A549 (cell line): Measurements from ENCODE around the gene GUCA1A. TPM values are rescaled to one million over a fixed set of nuclear protein-coding genes. Genes with fewer than 3 reads are reported as not detected.

Experiments used
- ATAC-seq, 2 experiments: fragments of 200-7000 bp in 1 of 2; fragments of >200 bp in 1 of 2; cut with Nextera tagmentation in 1 of 2; cut with Tn5 transposase in 1 of 2; 3 replicates each; pipeline versions ENCODE4 v1.8.0 to v1.9.1; 2018 to 2020; ENCODE audit warnings: mild to moderate bottlenecking in 1 of 2, moderate library complexity in 1 of 2
- CTCF ChIA-PET: fragments of 300-600 bp; sonication (Branson Sonifier 250); formaldehyde crosslinking; extraction: SDS; loops from one replicate; lab custom pipeline; 2021; ENCODE audit warnings: antibody characterized with exemption, inconsistent platforms; lab: Yijun Ruan, JAX
- POLR2A ChIA-PET: fragments of 350-600 bp; formaldehyde crosslinking; extraction: SDS; loops from one replicate; lab custom pipeline; 2021; ENCODE audit warnings: antibody characterized with exemption, inconsistent platforms; lab: Yijun Ruan, JAX
- DNase-seq, 2 experiments: peaks; one replicate each; pipeline versions ENCODE4 v3.0.0 to v3.0.0-alpha.2; 2011 to 2016; ENCODE audit warnings: low read depth in 1 of 2, low spot score in 1 of 2
- FAIRE-seq: peaks from 2 replicates; lab custom pipeline; 2011; peaks lifted over from hg19 to GRCh38; lab: Jason Lieb, UNC
- H3K27ac ChIP-seq, 2 experiments: fragments of >200 bp; sonication (Bioruptor Twin); formaldehyde crosslinking; 3 replicates each; pipeline ENCODE4 v1.5.1; 2016 to 2017
- H3K4me1 ChIP-seq: fragments of >200 bp; sonication (Bioruptor Twin); formaldehyde crosslinking; 3 replicates; pipeline ENCODE4 v1.6.1; 2016
- H3K4me2 ChIP-seq: fragments of >200 bp; sonication (Bioruptor Twin); formaldehyde crosslinking; 3 replicates; pipeline ENCODE4 v1.6.1; 2016
- H3K4me3 ChIP-seq: fragments of >200 bp; sonication (Bioruptor Twin); formaldehyde crosslinking; 3 replicates; pipeline ENCODE4 v1.5.1; 2016
- H3K9me3 ChIP-seq: fragments of >200 bp; sonication (Bioruptor Twin); formaldehyde crosslinking; 3 replicates; pipeline ENCODE4 v1.6.1; 2016
- BHLHE40 ChIP-seq: IDR thresholded peaks from 2 replicates; pipeline ENCODE4 v1.6.1; 2012; ENCODE audit warnings: low read depth, low read length, inconsistent platforms
- CHD4 ChIP-seq: fragments of 200-600 bp; sonication (generic); IDR thresholded peaks from 2 replicates; pipeline ENCODE4 v1.6.1; 2016; ENCODE audit warnings: antibody characterized with exemption, mild to moderate bottlenecking, borderline replicate concordance
- ESRRA ChIP-seq: fragments of 150-350 bp; IDR thresholded peaks from 2 replicates; pipeline ENCODE4 v1.6.1; 2014; ENCODE audit warnings: mild to moderate bottlenecking, low read length, borderline replicate concordance
- FOSL2 ChIP-seq, 2 experiments: fragments of 450-650 bp in 1 of 2; fragments of >200 bp in 1 of 2; sonication (Bioruptor Twin) in 1 of 2; formaldehyde crosslinking; IDR thresholded peaks; 2 replicates each; pipeline versions ENCODE4 v1.5.0 to v1.6.1; 2016 to 2020; ENCODE audit warnings: mild to moderate bottlenecking in 1 of 2, moderate library complexity in 1 of 2
- FOXS1 ChIP-seq: fragments of 250-450 bp; sonication (Bioruptor Pico); IDR thresholded peaks from 2 replicates; pipeline ENCODE4 v1.5.0; 2020; ENCODE audit warnings: mild to moderate bottlenecking, moderate library complexity
- HES2 ChIP-seq: fragments of >200 bp; sonication (Bioruptor Twin); formaldehyde crosslinking; IDR thresholded peaks from 2 replicates; pipeline ENCODE4 v1.6.1; 2016
- HEYL ChIP-seq: fragments of 250-450 bp; sonication (Bioruptor Pico); IDR thresholded peaks from 2 replicates; pipeline ENCODE4 v1.8.0; 2021; ENCODE audit warnings: mild to moderate bottlenecking, moderate library complexity
- HMGXB4 ChIP-seq: fragments of 250-450 bp; sonication (Bioruptor Pico); IDR thresholded peaks from 2 replicates; pipeline ENCODE4 v1.5.0; 2021; ENCODE audit warnings: mild to moderate bottlenecking, moderate library complexity, borderline replicate concordance
- REST ChIP-seq: fragments of 200-600 bp; sonication (generic); IDR thresholded peaks from 2 replicates; pipeline ENCODE4 v1.6.1; 2016; ENCODE audit warnings: antibody characterized with exemption, mild to moderate bottlenecking, moderate library complexity
- SMC3 ChIP-seq: fragments of >200 bp; sonication (Bioruptor Twin); formaldehyde crosslinking; IDR thresholded peaks from 3 replicates; pipeline ENCODE4 v1.6.1; 2018; ENCODE audit warnings: inconsistent platforms
- ZSCAN20 ChIP-seq: fragments of 250-450 bp; sonication (Bioruptor Pico); IDR thresholded peaks from 2 replicates; pipeline ENCODE4 v1.8.0; 2022; ENCODE audit warnings: mild to moderate bottlenecking, moderate library complexity
- WGBS: methylation state at CpG from one replicate; pipeline ENCODE4 v1.1.6; 2017; ENCODE audit errors: missing lambda C conversion rate; 5-methylcytosine and 5-hydroxymethylcytosine counted together
- polyA plus RNA-seq, 4 experiments: library from polyadenylated mRNA; depleted of rRNA in 3 of 4; stranded (reverse); fragments of >200 nt; fragmentation: RNase III in 1 of 4; extraction: RNeasy Plus Mini Kit Qiagen cat#74134 plus additional on column Dnase treatment in 1 of 4; gene quantifications; 2 replicates in 3 of 4; 3 replicates in 1 of 4; pipeline ENCODE4 v1.2.3, GENCODE V29; 2011 to 2017

GUCA1A gene
- polyA plus RNA-seq, 2 of the 4 experiments (the other 2 are of a cell fraction), result not detected

GRCh38 chr6:42220807-42221206 is 47.6 kb downstream of the GUCA1A start:
- no peak overlapping the region for H3K4me2 ChIP-seq
- peaks cover 36% of the 10 kb centered on the region for H3K4me1 ChIP-seq
- no peak overlapping the region for H3K4me3 ChIP-seq
- no peaks in the 10 kb centered on the region for H3K9me3 ChIP-seq
- POLR2A ChIA-PET, result no interaction called here
- CTCF ChIA-PET, result interaction anchor here (1.0 kb wide), 1 partner anchor 327 kb away, joined by 4 read pairs; no protein-coding TSS in a partner anchor
- TF ChIP-seq REST, result no peak
- peak overlapping the region; percentile 23 to 85; a peak in 3 of 6 replicates for H3K27ac ChIP-seq
- FAIRE-seq, result no peak
- DNase-seq, result no peak
- ATAC-seq, result no peak
- WGBS, result 74% methylated on average over 6 of the region's 6 CpGs

GRCh38 chr6:42221546-42221945 is 48.4 kb downstream of the GUCA1A start:
- ChIA-PET CTCF (interaction anchor here (1.0 kb wide), 1 partner anchor 326 kb away, joined by 4 read pairs; no protein-coding TSS in a partner anchor), POLR2A (no interaction called here)
- DNase-seq (no peak), FAIRE-seq (no peak), ATAC-seq (no peak)
- Histone ChIP-seq H3K4me2 (no peak overlapping the region), H3K9me3 (no peaks in the 10 kb centered on the region), H3K27ac (peak overlapping the region; percentile 14 to 85; a peak in 3 of 6 replicates), H3K4me1 (peaks cover 37% of the 10 kb centered on the region), H3K4me3 (no peak overlapping the region)
- 91% methylated on average over 4 of the region's 4 CpGs for WGBS
- no peak for TF ChIP-seq SMC3
- no peak for TF ChIP-seq HES2
- TF ChIP-seq ESRRA, result no peak
- no peak for TF ChIP-seq ZSCAN20
- TF ChIP-seq BHLHE40, result no peak
- no peak for TF ChIP-seq FOXS1 (CRISPR knock-in tag)
- TF ChIP-seq HMGXB4 (CRISPR knock-in tag), result no peak
- no peak for TF ChIP-seq HEYL (CRISPR knock-in tag)

GRCh38 chr6:42222448-42222847 is 49.3 kb downstream of the GUCA1A start:
- ATAC-seq (no peak), DNase-seq (no peak), FAIRE-seq (no peak)
- Histone ChIP-seq H3K4me3 (no peak overlapping the region), H3K4me2 (no peak overlapping the region), H3K4me1 (peaks cover 41% of the 10 kb centered on the region), H3K9me3 (no peaks in the 10 kb centered on the region), H3K27ac (peak overlapping the region; percentile 78 to 85; a peak in 5 of 6 replicates)
- ChIA-PET CTCF (interaction anchor here (1.9 kb wide), 1 partner anchor 7 kb away, joined by 8 read pairs; no protein-coding TSS in a partner anchor), POLR2A (interaction anchor here (0.6 kb wide), 1 partner anchor 560 kb away, joined by 5 read pairs; the partner anchor contains the start of gene BICRAL)
- WGBS, result 46% methylated on average over 7 of the region's 7 CpGs
- no peak for TF ChIP-seq CHD4
- no peak for TF ChIP-seq HMGXB4 (CRISPR knock-in tag)
- TF ChIP-seq FOSL2 (IDR thresholded peaks at IDR 0.05), result no peak
- no peak for TF ChIP-seq FOSL2 (CRISPR knock-in tag; IDR thresholded peaks at IDR 0.05)
